HG03103 (cell line): Measurements from ENCODE around the gene NEBL.
"Not testable (repeated sequence)": the region's sequence is repeated elsewhere in the genome, so short reads cannot be mapped to it uniquely, and the experiment has no call there.

ENCODE experiments used
- ATAC-seq: cut with Tn5 transposase; IDR thresholded peaks from one replicate; pipeline ENCODE4 v1.9.1; 2021; ENCODE audit warnings: low read depth; ENCODE audit not compliant: unreplicated experiment

The NEBL gene, protein sequence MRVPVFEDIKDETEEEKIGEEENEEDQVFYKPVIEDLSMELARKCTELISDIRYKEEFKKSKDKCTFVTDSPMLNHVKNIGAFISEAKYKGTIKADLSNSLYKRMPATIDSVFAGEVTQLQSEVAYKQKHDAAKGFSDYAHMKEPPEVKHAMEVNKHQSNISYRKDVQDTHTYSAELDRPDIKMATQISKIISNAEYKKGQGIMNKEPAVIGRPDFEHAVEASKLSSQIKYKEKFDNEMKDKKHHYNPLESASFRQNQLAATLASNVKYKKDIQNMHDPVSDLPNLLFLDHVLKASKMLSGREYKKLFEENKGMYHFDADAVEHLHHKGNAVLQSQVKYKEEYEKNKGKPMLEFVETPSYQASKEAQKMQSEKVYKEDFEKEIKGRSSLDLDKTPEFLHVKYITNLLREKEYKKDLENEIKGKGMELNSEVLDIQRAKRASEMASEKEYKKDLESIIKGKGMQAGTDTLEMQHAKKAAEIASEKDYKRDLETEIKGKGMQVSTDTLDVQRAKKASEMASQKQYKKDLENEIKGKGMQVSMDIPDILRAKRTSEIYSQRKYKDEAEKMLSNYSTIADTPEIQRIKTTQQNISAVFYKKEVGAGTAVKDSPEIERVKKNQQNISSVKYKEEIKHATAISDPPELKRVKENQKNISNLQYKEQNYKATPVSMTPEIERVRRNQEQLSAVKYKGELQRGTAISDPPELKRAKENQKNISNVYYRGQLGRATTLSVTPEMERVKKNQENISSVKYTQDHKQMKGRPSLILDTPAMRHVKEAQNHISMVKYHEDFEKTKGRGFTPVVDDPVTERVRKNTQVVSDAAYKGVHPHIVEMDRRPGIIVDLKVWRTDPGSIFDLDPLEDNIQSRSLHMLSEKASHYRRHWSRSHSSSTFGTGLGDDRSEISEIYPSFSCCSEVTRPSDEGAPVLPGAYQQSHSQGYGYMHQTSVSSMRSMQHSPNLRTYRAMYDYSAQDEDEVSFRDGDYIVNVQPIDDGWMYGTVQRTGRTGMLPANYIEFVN

DNA sequence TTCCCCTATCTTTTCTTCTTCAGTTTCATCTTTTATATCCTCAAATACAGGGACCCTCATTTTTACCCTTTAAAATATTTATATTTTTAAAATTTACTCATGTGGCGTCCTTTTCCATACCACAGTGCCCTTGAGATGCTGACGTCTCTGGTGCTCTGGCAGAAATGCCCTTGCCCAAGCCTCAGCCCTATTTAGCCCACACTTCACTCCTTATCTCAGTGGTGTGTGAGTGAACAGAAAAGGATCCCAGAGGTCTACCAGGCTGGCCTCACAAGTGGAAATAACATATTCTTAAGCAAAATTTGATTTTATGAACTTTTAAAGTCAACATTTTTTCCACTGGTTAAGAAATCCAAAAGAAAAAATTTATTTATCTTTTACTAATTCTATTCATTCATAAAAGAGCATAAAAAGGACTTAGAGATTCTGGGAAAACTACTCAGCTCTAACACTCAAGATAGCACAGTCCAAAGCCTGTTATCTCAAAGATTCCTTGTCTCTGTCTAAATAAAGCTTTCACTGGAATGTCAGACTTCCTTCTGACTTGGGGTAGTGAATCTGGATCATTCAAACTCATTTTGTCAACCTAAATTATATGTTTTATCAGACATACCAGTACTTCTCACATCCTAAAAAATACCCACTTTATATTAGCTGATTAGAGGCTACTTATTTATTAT, at the start of gene NEBL:
NEBL (minus strand) TSS at position 166 of the 680 bp plus-strand sequence; CDS start at position 60, 106 bp downstream.
- ATAC-seq: no peak

GRCh38 chr10:20945546-20946332, 48.6 kb upstream of the NEBL start:
- ATAC-seq: no peak

DNA sequence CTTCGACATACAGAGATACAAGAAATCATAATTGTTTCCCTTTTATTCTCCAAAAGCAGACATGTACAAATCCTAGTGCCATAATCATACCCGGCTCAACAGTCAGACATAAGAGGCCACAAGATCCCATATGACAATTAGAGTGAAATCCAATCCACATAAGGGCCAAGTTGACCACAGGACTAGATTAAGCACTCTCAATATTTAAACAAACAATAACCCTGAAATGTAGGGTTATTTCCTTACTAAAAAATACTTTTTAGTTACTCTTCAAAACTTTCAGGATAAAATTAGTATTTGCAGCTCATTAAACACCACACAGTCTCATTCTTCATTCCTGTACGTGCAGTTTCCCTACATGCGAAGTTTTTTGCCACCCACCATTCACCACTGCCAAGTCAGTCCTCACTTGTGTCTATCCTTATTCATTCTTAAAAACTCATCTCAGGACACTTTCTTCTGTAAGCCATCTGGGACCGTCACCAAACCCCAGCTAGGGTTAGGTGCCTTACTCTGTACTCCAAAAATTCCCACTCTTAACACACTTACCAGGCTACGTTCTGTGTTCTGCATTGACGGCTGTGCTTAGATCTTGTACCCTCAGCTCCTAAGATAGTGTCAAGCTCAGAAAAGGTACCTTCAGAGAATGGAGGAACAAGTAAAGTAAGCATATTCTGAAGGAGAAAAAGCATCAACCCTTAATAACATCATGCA, 47.8 kb upstream of the NEBL start:
- no peak for ATAC-seq

DNA sequence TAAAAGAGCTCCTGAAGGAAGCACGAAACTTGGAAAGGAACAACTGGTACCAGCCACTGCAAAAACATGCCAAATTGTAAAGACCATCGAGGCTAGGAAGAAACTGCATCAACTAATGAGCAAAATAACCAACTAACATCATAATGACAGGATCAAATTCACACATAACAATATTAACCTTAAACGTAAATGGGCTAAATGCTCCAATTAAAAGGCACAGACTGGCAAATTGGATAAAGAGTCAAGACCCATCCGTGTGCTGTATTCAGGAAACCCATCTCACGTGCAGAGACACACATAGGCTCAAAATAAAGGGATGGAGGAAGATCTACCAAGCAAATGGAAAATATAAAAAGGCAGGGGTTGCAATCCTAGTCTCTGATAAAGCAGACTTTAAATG, 42.3 kb upstream of the NEBL start:
- ATAC-seq: not testable (repeated sequence)

DNA sequence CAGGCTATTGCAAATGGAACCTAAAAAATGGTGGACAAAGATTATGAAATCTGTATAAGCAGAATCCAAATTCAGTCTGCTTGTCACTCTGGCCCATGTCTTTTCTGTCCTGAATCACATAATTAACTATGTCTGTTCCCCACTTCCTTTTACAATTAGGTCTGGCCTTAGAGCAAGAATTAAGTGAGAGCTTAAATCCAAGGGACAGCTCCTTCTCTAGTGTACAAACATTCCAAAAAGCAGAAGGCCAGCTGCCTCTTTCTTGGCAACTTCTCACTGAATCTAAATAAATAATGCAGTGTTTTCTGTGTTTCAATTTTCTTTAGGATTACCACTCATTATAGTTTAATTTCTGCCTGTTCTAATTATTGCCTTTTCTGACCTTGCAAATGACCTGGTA, 39.3 kb upstream of the NEBL start:
- no peak for ATAC-seq

GRCh38 chr10:20935931-20936330, 38.8 kb upstream of the NEBL start:
- ATAC-seq: no peak

DNA sequence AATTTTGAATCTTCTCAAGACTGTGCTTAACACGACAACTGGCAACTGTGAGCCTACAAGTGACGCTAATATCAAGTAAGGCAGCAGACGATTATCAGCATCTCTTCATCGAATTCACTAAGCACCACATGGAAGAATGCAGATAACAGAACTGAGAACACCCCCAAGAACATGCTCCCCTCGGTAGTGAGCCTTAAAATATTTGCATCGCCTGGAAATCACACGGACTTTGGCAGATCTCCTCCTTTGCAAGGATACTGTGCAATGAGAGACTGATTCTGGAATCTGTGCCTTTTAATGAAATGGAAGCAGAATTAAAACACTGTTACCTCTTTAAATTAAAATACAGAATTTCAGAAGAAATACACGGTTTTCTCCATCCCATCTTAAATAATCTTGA, 38.2 kb upstream of the NEBL start:
- ATAC-seq: no peak

- no peak for ATAC-seq
Measured at GRCh38 chr10:20933705-20934104, 36.6 kb upstream of the NEBL start.

DNA sequence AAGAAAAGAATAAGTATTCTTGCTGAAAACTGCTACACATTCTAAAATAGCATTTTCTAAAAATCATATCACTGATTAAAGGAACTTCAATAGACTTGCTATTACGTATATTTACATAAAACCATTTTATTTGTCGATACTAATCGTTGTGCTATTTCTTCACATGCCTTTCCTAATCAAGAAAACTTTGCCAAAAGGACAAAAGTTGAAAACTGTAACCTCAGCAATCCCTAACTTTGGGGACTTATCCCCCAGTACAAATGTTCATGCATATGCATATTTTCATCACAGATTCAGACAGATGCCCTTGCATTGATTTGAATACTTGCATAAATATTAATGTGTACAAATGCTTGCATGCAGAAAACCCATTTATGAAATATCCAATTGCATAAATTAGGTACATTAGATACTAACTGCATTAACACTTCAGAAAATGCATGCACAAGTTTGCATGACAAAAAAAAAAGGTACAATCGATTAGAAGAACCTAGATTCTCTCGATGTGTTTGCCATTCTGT, 35.6 kb upstream of the NEBL start:
- no peak for ATAC-seq

- ATAC-seq: no peak
Measured at GRCh38 chr10:20931156-20931795, 34.2 kb upstream of the NEBL start.

GRCh38 chr10:20927456-20927855, 30.3 kb upstream of the NEBL start:
- ATAC-seq: no peak

DNA sequence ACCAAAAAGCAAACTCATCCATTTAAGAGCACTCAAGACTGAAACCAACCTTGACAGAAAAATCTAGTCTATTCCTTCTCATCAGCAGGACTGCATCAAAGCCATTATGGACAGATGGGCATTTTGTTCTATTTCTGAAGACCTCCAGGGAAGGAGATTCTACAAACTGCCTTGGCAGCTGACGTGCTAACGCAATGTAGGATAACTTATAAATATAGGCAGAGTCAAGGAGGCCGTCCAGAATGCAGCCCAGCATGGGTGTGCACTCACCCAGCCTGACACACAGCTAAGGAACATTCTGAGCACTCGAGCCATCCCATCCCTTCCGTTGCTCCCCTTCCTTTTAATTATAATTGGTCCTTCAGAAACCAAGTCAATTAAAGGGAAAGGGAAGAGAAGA, 25.3 kb upstream of the NEBL start:
- no peak for ATAC-seq

DNA sequence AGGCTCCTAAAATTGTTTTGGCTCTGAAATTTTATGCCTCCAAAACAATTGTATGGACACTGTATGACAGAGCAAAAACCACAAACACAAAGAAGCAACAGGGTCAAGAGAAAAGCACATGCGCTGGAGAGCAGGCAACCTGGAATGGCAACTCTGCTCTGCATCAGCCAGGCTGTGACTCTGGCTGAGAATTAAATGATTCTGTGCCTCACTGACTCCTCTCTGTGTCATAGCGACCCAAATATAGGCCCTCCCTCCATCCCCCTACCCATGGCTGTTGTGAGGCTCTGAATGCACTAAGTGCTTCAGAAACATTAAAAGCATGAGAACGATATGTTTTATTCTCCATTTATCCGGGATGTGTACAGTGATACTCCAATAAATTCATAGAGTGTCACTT, 24.9 kb upstream of the NEBL start:
- no peak for ATAC-seq

- ATAC-seq: no peak
Measured at GRCh38 chr10:20920061-20920460, 22.9 kb upstream of the NEBL start.

DNA sequence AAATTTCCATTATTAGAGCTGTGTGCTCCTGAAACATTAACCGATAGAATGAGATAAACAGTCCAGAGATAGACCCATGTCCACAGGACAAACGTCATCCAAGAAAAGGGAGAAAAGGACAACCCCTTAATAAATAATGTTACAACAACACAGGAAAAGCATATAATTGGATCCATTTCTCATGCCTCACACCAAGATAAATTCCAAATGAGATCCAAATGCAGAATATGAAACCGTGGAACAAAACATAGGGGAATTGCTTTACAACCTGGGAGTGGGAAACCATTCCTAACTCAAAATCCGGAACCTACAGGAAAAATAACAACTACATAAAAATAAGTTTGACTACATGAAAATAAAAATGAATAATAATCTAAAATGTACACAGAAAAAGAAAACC, 22.4 kb upstream of the NEBL start:
- ATAC-seq: no peak

GRCh38 chr10:20916976-20917375, 19.9 kb upstream of the NEBL start:
- ATAC-seq: no peak

GRCh38 chr10:20912969-20913368, 15.9 kb upstream of the NEBL start:
- ATAC-seq: no peak

- no peak for ATAC-seq
Measured at GRCh38 chr10:20911626-20912025, 14.5 kb upstream of the NEBL start.

GRCh38 chr10:20909801-20910200, 12.7 kb upstream of the NEBL start:
- no peak for ATAC-seq
